GM12878 (cell line): ENCODE results near the gene EVI2B. TPM values are rescaled to one million over a fixed set of nuclear protein-coding genes. Genes with fewer than 3 reads are reported as not detected.

Experiments used
- ATAC-seq: fragments of 200-7000 bp; cut with Tn5 transposase; 3 replicates; pipeline ENCODE4 v1.9.1; 2020; ENCODE audit warnings: mild to moderate bottlenecking, moderate library complexity
- BruUV-seq: library from RNA; stranded (reverse); fragments of 400-500 nt; replicated peaks from 2 replicates; lab custom pipeline; 2021; lab: Mats Ljungman, UMichigan
- CTCF ChIA-PET: fragments of 300-600 bp; sonication (Branson Sonifier 250); formaldehyde crosslinking; extraction: SDS; loops from one replicate; lab custom pipeline; 2021; ENCODE audit warnings: inconsistent platforms; lab: Yijun Ruan, JAX
- POLR2A ChIA-PET: fragments of 350-600 bp; formaldehyde crosslinking; extraction: SDS; loops from one replicate; lab custom pipeline; 2021; ENCODE audit warnings: inconsistent platforms; lab: Charles Lee
- RAD21 ChIA-PET: fragments of 300-600 bp; sonication (Branson Sonifier 250); formaldehyde crosslinking; loops from one replicate; lab custom pipeline; 2023; ENCODE audit warnings: antibody characterized with exemption; ENCODE audit not compliant: unreplicated experiment; lab: Charles Lee
- SMC1A ChIA-PET: fragments of 300-600 bp; sonication (Branson Sonifier 250); formaldehyde crosslinking; loops from one replicate; lab custom pipeline; 2023; ENCODE audit not compliant: unreplicated experiment, uncharacterized antibody; lab: Charles Lee
- DNase-seq: peaks from one replicate; pipeline ENCODE4 v3.0.0-alpha.2; 2011; ENCODE audit warnings: low read depth, low spot score
- FAIRE-seq: peaks from 3 replicates; lab custom pipeline; 2011; peaks lifted over from hg19 to GRCh38; lab: Jason Lieb, UNC
- H2AFZ ChIP-seq: 2 replicates; pipeline ENCODE4 v1.6.0; 2011; ENCODE audit warnings: low read depth, low read length, control low read depth; ENCODE audit not compliant: control insufficient read depth
- H3K27ac ChIP-seq: 2 replicates; pipeline ENCODE4 v1.5.1; 2011; ENCODE audit warnings: control low read depth; ENCODE audit not compliant: control insufficient read depth, insufficient read depth
- H3K27me3 ChIP-seq, 2 experiments: replicated peaks in 1 of 2; 2 replicates each; pipeline versions ENCODE4 v1.6.0 to v1.6.1; 2011; ENCODE audit warnings: low read length in 1 of 2; ENCODE audit not compliant: control insufficient read depth in 2 of 2, insufficient read depth in 2 of 2
- H3K36me3 ChIP-seq, 2 experiments: 2 replicates each; pipeline ENCODE4 v1.5.1; 2011; ENCODE audit warnings: low read length in 1 of 2; ENCODE audit not compliant: control insufficient read depth in 2 of 2, insufficient read depth in 2 of 2
- H3K4me1 ChIP-seq: 2 replicates; pipeline ENCODE4 v1.6.1; 2011; ENCODE audit warnings: mild to moderate bottlenecking, low read length, moderate library complexity, mixed read lengths; ENCODE audit not compliant: control insufficient read depth, insufficient read depth
- H3K4me2 ChIP-seq: 2 replicates; pipeline ENCODE4 v1.6.0; 2011; ENCODE audit warnings: control low read depth; ENCODE audit not compliant: control insufficient read depth, insufficient read depth
- H3K4me3 ChIP-seq: fragments of 200-600 bp; sonication (generic); 2 replicates; pipeline ENCODE4 v1.5.1; 2016
- H3K79me2 ChIP-seq: 2 replicates; pipeline ENCODE4 v1.6.0; 2011; ENCODE audit warnings: low read length; ENCODE audit not compliant: control insufficient read depth, insufficient read depth
- H3K9ac ChIP-seq: 2 replicates; pipeline ENCODE4 v1.8.0; 2011; ENCODE audit warnings: low read length, control low read depth, mixed read lengths; ENCODE audit not compliant: control insufficient read depth, insufficient read depth
- H3K9me3 ChIP-seq: replicated peaks from 3 replicates; pipeline ENCODE4 v1.5.1; 2011; ENCODE audit warnings: mild to moderate bottlenecking, low read length; ENCODE audit not compliant: control insufficient read depth, insufficient read depth
- H4K20me1 ChIP-seq: 2 replicates; pipeline ENCODE4 v1.6.0; 2011; ENCODE audit not compliant: control insufficient read depth, insufficient read depth
- ATF3 ChIP-seq: IDR thresholded peaks from 2 replicates; pipeline ENCODE4 v1.6.1; 2011; ENCODE audit warnings: low read depth, mild to moderate bottlenecking, low read length, moderate library complexity, borderline replicate concordance; ENCODE audit errors: extremely low read depth
- BCLAF1 ChIP-seq: fragments of 450-650 bp; IDR thresholded peaks from 2 replicates; pipeline ENCODE4 v1.6.1; 2017; ENCODE audit warnings: antibody characterized with exemption, mild to moderate bottlenecking, moderate library complexity
- CHD4 ChIP-seq: fragments of 200-600 bp; sonication (generic); IDR thresholded peaks from 2 replicates; pipeline ENCODE4 v1.6.1; 2016; ENCODE audit warnings: mild to moderate bottlenecking
- EGR1 ChIP-seq, 2 experiments: IDR thresholded peaks; 1 replicate in 1 of 2; 2 replicates in 1 of 2; pipeline ENCODE4 v1.6.1; 2011 to 2012; ENCODE audit warnings: low read depth in 2 of 2, low read length in 2 of 2, borderline replicate concordance in 1 of 2, mild to moderate bottlenecking in 1 of 2, moderate library complexity in 1 of 2
- HDAC2 ChIP-seq: fragments of 200-600 bp; sonication (generic); IDR thresholded peaks from 2 replicates; pipeline ENCODE4 v1.6.1; 2017
- MAX ChIP-seq: IDR thresholded peaks from 2 replicates; pipeline ENCODE4 v1.6.1; 2012; ENCODE audit warnings: low read depth, low read length, improper control_type of control experiment
- MTA3 ChIP-seq: IDR thresholded peaks from 2 replicates; pipeline ENCODE4 v1.6.1; 2012; ENCODE audit warnings: low read length, inconsistent platforms, borderline replicate concordance
- PBX3 ChIP-seq: IDR thresholded peaks from 2 replicates; pipeline ENCODE4 v1.6.1; 2011; ENCODE audit warnings: mild to moderate bottlenecking, low read depth, low read length, moderate library complexity; ENCODE audit not compliant: insufficient replicate concordance
- POU2F2 ChIP-seq: IDR thresholded peaks from 3 replicates; pipeline ENCODE4 v1.6.1; 2011; ENCODE audit warnings: low read depth, mild to moderate bottlenecking, low read length, borderline replicate concordance
- SIN3A ChIP-seq: IDR thresholded peaks from 2 replicates; pipeline ENCODE4 v1.6.1; 2012; ENCODE audit warnings: low read depth, low read length, improper control_type of control experiment
- SKIL ChIP-seq: fragments of 450-650 bp; IDR thresholded peaks from 2 replicates; pipeline ENCODE4 v1.6.1; 2017; ENCODE audit warnings: mild to moderate bottlenecking, low read depth, inconsistent platforms; ENCODE audit not compliant: poor library complexity, severe bottlenecking
- SMAD5 ChIP-seq: IDR thresholded peaks from 2 replicates; pipeline ENCODE4 v1.6.1; 2016; ENCODE audit warnings: antibody characterized with exemption, low read depth
- ZBTB4 ChIP-seq: fragments of 450-650 bp; formaldehyde crosslinking; IDR thresholded peaks from 2 replicates; pipeline ENCODE4 v1.4.0; 2022; ENCODE audit warnings: mild to moderate bottlenecking, moderate library complexity
- WGBS: methylation state at CpG from one replicate; pipeline ENCODE4 v1.1.6; 2016; ENCODE audit warnings: low lambda C conversion rate; ENCODE audit not compliant: insufficient replicate concordance, insufficient coverage; ENCODE audit errors: missing lambda C conversion rate; 5-methylcytosine and 5-hydroxymethylcytosine counted together
- in situ Hi-C: fragments of 300-500 bp; cut with MboI; formaldehyde crosslinking; loops from 9 replicates; pipeline ENCODE4 v1.14.3; 2018; ENCODE audit warnings: mixed read lengths
- intact Hi-C: fragments of 100-400 bp; cut with micrococcal nuclease; formaldehyde crosslinking; loops from one replicate; pipeline ENCODE4 v1.14.2; 2022; ENCODE audit not compliant: unreplicated experiment
- polyA plus RNA-seq, 11 experiments: library from polyadenylated mRNA; depleted of rRNA in 4 of 11; unstranded in 6 of 11; stranded (reverse) in 5 of 11; fragments of >200 nt; fragmentation: Nextera tagmentation in 4 of 11; fragmentation: Illumina TruSeq in 1 of 11; extraction: Ambion mirVana in 4 of 11; extraction: Trizol in 1 of 11; gene quantifications; 1 replicate in 1 of 11; 2 replicates in 10 of 11; pipeline versions ENCODE4 v1.2.1 to v1.2.3, GENCODE V29; 2011 to 2016; ENCODE audit warnings: inconsistent platforms in 2 of 11, missing spikeins in 2 of 11, low read depth in 1 of 11
- total RNA-seq, 4 experiments: library from RNA; depleted of rRNA in 3 of 4; stranded (reverse); fragments of >200 nt in 3 of 4; fragmentation: Illumina TruSeq in 1 of 4; extraction: Trizol in 1 of 4; gene quantifications; 2 replicates each; pipeline versions ENCODE4 v1.2.1 to v1.2.3, GENCODE V29; 2013 to 2021

Gene EVI2B
- total and polyA plus RNA-seq, 10 of the 15 experiments (the other 5 are each of a cell fraction or from before 2014, with no cell fraction given), result 26.2 to 195 (median 52.0) TPM

- H3K27ac ChIP-seq, result no peak overlapping the region
- no peaks in the 10 kb centered on the region for H3K27me3 ChIP-seq
- no TSS peak for BruUV-seq
- H3K79me2 ChIP-seq, result no peaks in the 10 kb centered on the region
- ChIA-PET SMC1A (interaction anchor here (0.6 to 2.1 kb wide), 2 partner anchors 15 to 151 kb away, joined by 5 to 7 read pairs; no protein-coding TSS in a partner anchor), CTCF (no interaction called here), RAD21 (no interaction called here)
- H3K4me2 ChIP-seq, result no peak overlapping the region
- H3K4me1 ChIP-seq, result no peaks in the 10 kb centered on the region
- H3K4me3 ChIP-seq, result no peak overlapping the region
- WGBS, result 97% methylated on average over 2 of the region's 2 CpGs
- FAIRE-seq, result no peak
- intact Hi-C loops, result no loop called here
- no peak for DNase-seq
- H3K36me3 ChIP-seq, result peaks cover 0 to 20% of the 10 kb centered on the region in 2 experiments; a peak in 2 of 4 replicates
- TF ChIP-seq CHD4 (no peak), MAX (no peak), HDAC2 (no peak), POU2F2 (no peak), ZBTB4 (no peak), MTA3 (no peak), SIN3A (no peak), BCLAF1 (no peak), SMAD5 (no peak), ATF3 (no peak), SKIL (no peak), EGR1 (IDR thresholded peaks at IDR 0.05; ENCODE audit: borderline replicate concordance in 1 of 2, low read depth in 2 of 2, low read length in 2 of 2) (no peak), PBX3 (no peak)
- TF ChIP-seq, all 136 proteins: peak for 0
- in situ Hi-C loops, result no loop called here
- ATAC-seq, result no peak
- Histone ChIP-seq H2AFZ (no peak overlapping the region), H4K20me1 (no peaks in the 10 kb centered on the region), H3K9ac (no peak overlapping the region), H3K9me3 (no peaks in the 10 kb centered on the region)
- POLR2A ChIA-PET, result no interaction called here
Measured at GRCh38 chr17:31357091-31357490, 43.2 kb upstream of the EVI2B start.
